Activated CD8-positive, alpha-beta T cell treated with anti-CD3 and anti-CD28 coated beads for 36 hours (primary cell): ENCODE data around the gene YES1. TPM values are rescaled to one million over a fixed set of nuclear protein-coding genes. Genes with fewer than 3 reads are reported as not detected.
"Not testable (repeated sequence)": the region's sequence is repeated elsewhere in the genome, so short reads cannot be mapped to it uniquely, and the experiment has no call there.

Experiments used
- ATAC-seq: fragments of 200-7000 bp; cut with Tn5 transposase; one replicate; pipeline ENCODE4 v1.10.0; 2021; ENCODE audit warnings: mild to moderate bottlenecking, moderate library complexity
- CTCF ChIA-PET: fragments of 350-600 bp; sonication (Branson Sonifier 250); formaldehyde crosslinking; loops from one replicate; lab custom pipeline; 2021; ENCODE audit warnings: antibody characterized with exemption; lab: Charles Lee
- POLR2A ChIA-PET: fragments of 350-600 bp; sonication (Branson Sonifier 250); formaldehyde crosslinking; loops from one replicate; lab custom pipeline; 2021; ENCODE audit warnings: antibody characterized with exemption; lab: Charles Lee
- DNase-seq: peaks from one replicate; pipeline ENCODE4 v3.0.0-alpha.2; 2020
- H3K27ac Mint-ChIP-seq: one replicate; pipeline ENCODE4 v1.8.0; 2021; ENCODE audit warnings: mild to moderate bottlenecking, mixed read lengths
- H3K27me3 Mint-ChIP-seq: one replicate; pipeline ENCODE4 v1.8.0; 2021; ENCODE audit warnings: mixed read lengths
- H3K36me3 Mint-ChIP-seq: one replicate; pipeline ENCODE4 v1.8.0; 2021; ENCODE audit warnings: low read depth, mixed read lengths
- H3K4me1 Mint-ChIP-seq: one replicate; pipeline ENCODE4 v1.8.0; 2021; ENCODE audit warnings: low read depth, mixed read lengths
- H3K4me3 Mint-ChIP-seq: one replicate; pipeline ENCODE4 v1.8.0; 2021; ENCODE audit warnings: mild to moderate bottlenecking, moderate library complexity, mixed read lengths
- H3K9me3 Mint-ChIP-seq: one replicate; pipeline ENCODE4 v1.8.0; 2021; ENCODE audit warnings: mixed read lengths
- intact Hi-C: fragments of 100-400 bp; cut with micrococcal nuclease; formaldehyde crosslinking; loops from one replicate; pipeline ENCODE4 v1.10.0; 2022
- total RNA-seq, 2 experiments: library from RNA; stranded (reverse); gene quantifications; one replicate each; pipeline ENCODE4 v1.2.3, GENCODE V29; 2021
- TF ChIP-seq, protein P1 (sequence below): fragments of 200-600 bp; IDR thresholded peaks from one replicate; pipeline ENCODE4 v1.8.0; 2022; ENCODE audit warnings: antibody characterized with exemption, mild to moderate bottlenecking

Gene YES1
- total RNA-seq, 2 experiments from 2014 or later = 38.8 to 40.0 TPM

- CTCF ChIA-PET = interaction anchor here (3.7 to 3.9 kb wide), 2 partner anchors 100 to 109 kb away, joined by 15 to 18 read pairs; no protein-coding TSS in a partner anchor
- H3K4me1 Mint-ChIP-seq = peaks cover 7% of the 10 kb centered on the region
- DNase-seq (no peak), ATAC-seq (peak; percentile 37)
- no peak overlapping the region for H3K4me3 Mint-ChIP-seq
- no peaks in the 10 kb centered on the region for H3K9me3 Mint-ChIP-seq
- TF ChIP-seq, protein P1, sequence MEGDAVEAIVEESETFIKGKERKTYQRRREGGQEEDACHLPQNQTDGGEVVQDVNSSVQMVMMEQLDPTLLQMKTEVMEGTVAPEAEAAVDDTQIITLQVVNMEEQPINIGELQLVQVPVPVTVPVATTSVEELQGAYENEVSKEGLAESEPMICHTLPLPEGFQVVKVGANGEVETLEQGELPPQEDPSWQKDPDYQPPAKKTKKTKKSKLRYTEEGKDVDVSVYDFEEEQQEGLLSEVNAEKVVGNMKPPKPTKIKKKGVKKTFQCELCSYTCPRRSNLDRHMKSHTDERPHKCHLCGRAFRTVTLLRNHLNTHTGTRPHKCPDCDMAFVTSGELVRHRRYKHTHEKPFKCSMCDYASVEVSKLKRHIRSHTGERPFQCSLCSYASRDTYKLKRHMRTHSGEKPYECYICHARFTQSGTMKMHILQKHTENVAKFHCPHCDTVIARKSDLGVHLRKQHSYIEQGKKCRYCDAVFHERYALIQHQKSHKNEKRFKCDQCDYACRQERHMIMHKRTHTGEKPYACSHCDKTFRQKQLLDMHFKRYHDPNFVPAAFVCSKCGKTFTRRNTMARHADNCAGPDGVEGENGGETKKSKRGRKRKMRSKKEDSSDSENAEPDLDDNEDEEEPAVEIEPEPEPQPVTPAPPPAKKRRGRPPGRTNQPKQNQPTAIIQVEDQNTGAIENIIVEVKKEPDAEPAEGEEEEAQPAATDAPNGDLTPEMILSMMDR = no peak
- no peaks in the 10 kb centered on the region for H3K27me3 Mint-ChIP-seq
- H3K27ac Mint-ChIP-seq = peak overlapping the region; percentile 73
- POLR2A ChIA-PET = no interaction called here
- peaks cover 49% of the 10 kb centered on the region for H3K36me3 Mint-ChIP-seq
- intact Hi-C loops = no loop called here
These were observed 81.3 kb downstream of the YES1 start for GRCh38 chr18:730692-731091.

GRCh38 chr18:730120-730519 is 81.9 kb downstream of the YES1 start:
- CTCF ChIA-PET, POLR2A ChIA-PET, H3K9me3 Mint-ChIP-seq, intact Hi-C loops, H3K4me3 Mint-ChIP-seq, H3K27me3 Mint-ChIP-seq, H3K4me1 Mint-ChIP-seq, H3K27ac Mint-ChIP-seq, DNase-seq: not testable (repeated sequence)
- ATAC-seq = peak; percentile 44
- H3K36me3 Mint-ChIP-seq = peaks cover 47% of the 10 kb centered on the region

DNA sequence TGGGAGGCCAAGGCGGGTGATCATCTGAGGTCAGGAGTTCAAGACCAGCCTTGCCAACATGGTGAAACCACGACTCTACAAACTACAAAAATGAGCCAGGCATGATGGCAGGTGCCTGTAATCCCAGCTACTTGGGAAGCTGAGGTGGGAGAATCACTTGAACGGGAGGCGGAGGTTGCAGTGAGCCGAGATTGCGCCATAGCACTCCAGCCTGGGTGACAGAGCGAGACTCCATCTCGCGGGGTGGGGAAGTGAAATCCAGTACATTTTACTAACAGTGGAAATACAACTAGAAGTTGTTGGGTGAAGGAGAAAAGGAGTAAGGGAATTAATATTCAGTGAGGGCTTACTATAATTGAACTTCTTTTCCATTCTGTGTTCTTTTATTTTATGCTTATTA is 86.4 kb downstream of the YES1 start:
- peaks cover 34% of the 10 kb centered on the region for H3K36me3 Mint-ChIP-seq

GRCh38 chr18:723541-724080 is 88.4 kb downstream of the YES1 start:
- CTCF ChIA-PET = interaction anchor here (1.3 kb wide), 1 partner anchor 107 kb away, joined by 3 read pairs; no protein-coding TSS in a partner anchor
- TF ChIP-seq, protein P1 = no peak
- DNase-seq = no peak
- intact Hi-C loops = no loop called here
- POLR2A ChIA-PET = no interaction called here
- Mint-ChIP-seq H3K27me3 (no peaks in the 10 kb centered on the region), H3K4me1 (no peaks in the 10 kb centered on the region), H3K9me3 (no peaks in the 10 kb centered on the region), H3K27ac (peak overlapping the region; percentile 21), H3K4me3 (no peak overlapping the region), H3K36me3 (peaks cover 36% of the 10 kb centered on the region)
- no peak for ATAC-seq

More for the DNA sequence above, 86.4 kb downstream of the YES1 start:
- CTCF ChIA-PET = interaction anchor here (1.9 to 2.1 kb wide), 2 partner anchors 105 to 114 kb away, joined by 5 to 12 read pairs; no protein-coding TSS in a partner anchor
- Mint-ChIP-seq H3K27me3 (no peaks in the 10 kb centered on the region), H3K9me3 (no peaks in the 10 kb centered on the region), H3K27ac (peak overlapping the region; percentile 30), H3K4me1 (peaks cover under 1% of the 10 kb centered on the region), H3K4me3 (no peak overlapping the region)
- TF ChIP-seq, protein P1 = no peak
- POLR2A ChIA-PET = interaction anchor here (1.2 kb wide), 1 partner anchor 13 kb away, joined by 5 read pairs; the partner anchor contains the start of gene ENOSF1
- no peak for DNase-seq
- intact Hi-C loops = no loop called here
- no peak for ATAC-seq

DNA sequence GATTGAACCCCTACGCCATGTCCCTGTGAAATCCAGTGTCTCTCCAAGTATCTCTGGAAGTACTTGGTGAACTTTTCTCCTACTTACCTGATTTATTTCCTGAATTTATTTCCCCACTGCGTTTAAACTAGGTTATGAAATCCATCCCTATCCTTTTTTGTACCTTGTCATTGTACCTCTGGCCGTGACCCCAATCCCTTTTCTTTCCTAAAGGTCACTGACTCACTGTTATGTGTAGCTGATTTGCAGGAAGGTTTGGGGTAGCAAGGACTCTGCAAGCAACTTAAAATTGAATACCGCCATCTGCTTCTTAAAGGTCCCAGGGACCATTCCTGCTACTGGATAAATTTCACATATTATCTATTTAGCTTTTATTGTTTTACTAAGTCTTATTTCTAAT is 95.0 kb downstream of the YES1 start:
- ATAC-seq (no peak), DNase-seq (no peak)
- H3K27me3 Mint-ChIP-seq = no peaks in the 10 kb centered on the region
- ChIA-PET POLR2A (interaction anchor here (1.0 kb wide), 1 partner anchor 11 kb away, joined by 4 read pairs; no protein-coding TSS in a partner anchor), CTCF (interaction anchor here (0.9 to 5.3 kb wide), 5 partner anchors 9 to 148 kb away, joined by 3 to 32 read pairs (median 6); no protein-coding TSS in a partner anchor)
- H3K4me1 Mint-ChIP-seq = peaks cover 37% of the 10 kb centered on the region
- TF ChIP-seq, protein P1 = no peak
- no peak overlapping the region for H3K4me3 Mint-ChIP-seq
- intact Hi-C loops = loop anchor here (5.0 to 10.0 kb wide), 2 partner anchors 95 to 118 kb away; partner anchors contain the start of gene YES1
- peak overlapping the region; percentile 89 for H3K27ac Mint-ChIP-seq
- peaks cover 21% of the 10 kb centered on the region for H3K36me3 Mint-ChIP-seq
- H3K9me3 Mint-ChIP-seq = peaks cover 1% of the 10 kb centered on the region
